ENCODE results near the gene CCDC87.
"Not testable (repeated sequence)": the region's sequence is repeated elsewhere in the genome, so short reads cannot be mapped to it uniquely, and the experiment has no call there.

CCDC87 gene

DNA sequence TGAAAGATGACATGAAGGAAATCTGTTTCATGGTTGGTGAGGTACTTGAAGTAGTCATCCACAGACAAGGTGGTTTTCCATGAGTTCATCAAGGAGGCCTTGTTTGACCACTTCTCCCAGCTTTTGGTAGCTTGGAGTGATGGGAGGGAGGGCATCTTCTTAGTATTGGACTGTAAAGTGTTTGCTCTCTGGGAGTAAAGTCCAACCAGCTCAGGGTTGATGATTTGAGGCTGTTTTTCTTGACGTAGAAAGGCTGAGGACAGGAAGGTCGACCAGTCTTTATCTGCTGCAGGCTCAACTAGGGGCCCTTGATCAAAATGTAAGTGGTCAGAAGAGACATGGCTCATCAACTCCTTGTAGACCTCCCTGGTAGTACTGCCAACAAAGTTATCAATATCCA, 1.7 kb downstream of the CCDC87 start:
- Histone ChIP-seq H3K36me3 (ENCODE audit: control insufficient read depth, low read depth, low read length) (no peaks in the 10 kb centered on the region), H3K27me3 (ENCODE audit: control insufficient read depth, insufficient read depth, low read length) (no peaks in the 10 kb centered on the region), H3K9me3 (ENCODE audit: control insufficient read depth, low read depth, low read length) (no peaks in the 10 kb centered on the region), H3K4me1 (ENCODE audit: control insufficient read depth, low read depth, low read length) (peaks cover 13% of the 10 kb centered on the region), H3K27ac (ENCODE audit: low read length) (no peak overlapping the region), H3K4me3 (ENCODE audit: low read length) (no peak overlapping the region), H3K9ac (ENCODE audit: low read length) (no peak overlapping the region)

DNA sequence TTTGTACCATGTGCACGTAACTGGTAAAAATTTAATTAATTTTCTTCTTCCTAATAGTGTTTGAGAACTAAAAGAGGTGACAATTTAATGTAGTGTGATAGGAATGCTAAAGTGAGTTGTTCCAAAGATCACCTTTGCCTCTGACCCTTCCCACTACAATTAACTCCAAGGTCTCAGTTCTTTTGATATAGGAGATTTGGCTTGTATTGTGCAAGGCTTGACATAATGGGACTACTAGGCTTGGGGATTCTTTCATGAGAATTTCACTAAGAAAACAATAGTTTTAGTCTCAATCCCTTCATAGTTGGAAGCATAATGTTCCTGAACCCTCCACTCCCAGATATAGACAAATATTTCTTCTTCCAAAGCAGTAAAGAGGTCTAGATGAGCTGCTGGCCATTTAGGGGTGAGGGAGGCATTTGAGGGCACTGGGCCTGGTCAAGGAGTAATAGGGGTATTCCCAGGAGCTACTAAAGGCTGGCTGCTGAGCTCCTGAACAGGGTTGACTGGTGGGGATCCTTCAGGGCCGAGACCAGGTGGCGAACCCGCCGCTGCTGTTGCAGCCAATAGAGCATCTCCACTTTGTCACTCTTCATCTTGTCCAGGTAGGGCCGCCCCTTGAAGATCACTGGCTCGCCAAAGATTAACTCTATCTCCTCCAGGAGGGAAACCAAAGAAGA, 2.7 kb downstream of the CCDC87 start:
- Histone ChIP-seq H3K36me3 (ENCODE audit: control insufficient read depth, low read depth, low read length) (no peaks in the 10 kb centered on the region), H3K4me1 (ENCODE audit: control insufficient read depth, low read depth, low read length) (peaks cover 13% of the 10 kb centered on the region), H3K9ac (ENCODE audit: low read length) (no peak overlapping the region), H3K27ac (ENCODE audit: low read length) (no peak overlapping the region), H3K4me3 (ENCODE audit: low read length) (no peak overlapping the region), H3K9me3 (ENCODE audit: control insufficient read depth, low read depth, low read length) (no peaks in the 10 kb centered on the region), H3K27me3 (ENCODE audit: control insufficient read depth, insufficient read depth, low read length) (no peaks in the 10 kb centered on the region)

DNA sequence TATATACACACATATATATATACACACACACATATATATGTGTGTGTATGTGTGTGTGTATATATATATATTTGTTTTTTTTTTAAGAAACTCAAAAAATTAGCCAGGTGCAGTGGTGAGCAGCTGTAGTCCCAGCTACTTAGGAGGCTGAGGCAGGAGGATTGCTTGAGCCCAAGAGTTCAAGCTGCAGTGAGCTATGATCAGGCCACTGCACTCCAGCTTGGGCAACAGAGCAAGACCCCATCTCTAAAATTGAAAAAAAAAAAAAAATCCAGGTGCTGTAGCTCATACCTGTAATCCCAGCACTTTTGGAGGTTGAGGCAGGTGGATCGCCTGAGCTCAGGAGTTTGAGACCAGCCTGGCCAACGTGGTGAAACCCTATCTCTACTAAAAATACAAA, 3.5 kb downstream of the CCDC87 start:
- not testable (repeated sequence) for H3K9me3 ChIP-seq (ENCODE audit: control insufficient read depth, low read depth, low read length); H3K27ac ChIP-seq (ENCODE audit: low read length); H3K9ac ChIP-seq (ENCODE audit: low read length); H3K36me3 ChIP-seq (ENCODE audit: control insufficient read depth, low read depth, low read length); H3K27me3 ChIP-seq (ENCODE audit: control insufficient read depth, insufficient read depth, low read length); H3K4me3 ChIP-seq (ENCODE audit: low read length)
- H3K4me1 ChIP-seq (ENCODE audit: control insufficient read depth, low read depth, low read length), result peaks cover 13% of the 10 kb centered on the region

DNA sequence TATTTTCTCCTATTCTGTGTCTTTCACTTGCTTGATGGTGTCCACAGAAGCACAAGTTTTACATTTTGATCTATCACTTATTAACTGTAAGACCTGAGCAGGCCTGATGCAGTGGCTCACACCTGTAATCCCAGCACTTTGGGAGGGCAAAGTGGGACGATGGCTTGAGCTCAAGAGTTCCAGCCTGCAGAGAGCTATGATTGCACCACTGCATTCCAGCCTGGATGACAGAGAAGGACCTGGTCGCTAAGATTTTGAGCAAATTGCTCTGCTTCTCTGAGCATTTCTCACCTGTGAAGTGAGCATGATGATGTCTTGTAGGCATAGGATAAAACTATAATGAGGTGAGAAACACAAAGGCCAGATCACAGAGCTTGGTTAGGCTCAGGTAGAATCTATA, 6.7 kb downstream of the CCDC87 start:
- Histone ChIP-seq H3K27me3 (ENCODE audit: control insufficient read depth, insufficient read depth, low read length) (no peaks in the 10 kb centered on the region), H3K4me3 (ENCODE audit: low read length) (no peak overlapping the region), H3K9ac (ENCODE audit: low read length) (no peak overlapping the region), H3K27ac (ENCODE audit: low read length) (no peak overlapping the region), H3K9me3 (ENCODE audit: control insufficient read depth, low read depth, low read length) (peaks cover 2% of the 10 kb centered on the region), H3K4me1 (ENCODE audit: control insufficient read depth, low read depth, low read length) (no peaks in the 10 kb centered on the region), H3K36me3 (ENCODE audit: control insufficient read depth, low read depth, low read length) (peaks cover 9% of the 10 kb centered on the region)

DNA sequence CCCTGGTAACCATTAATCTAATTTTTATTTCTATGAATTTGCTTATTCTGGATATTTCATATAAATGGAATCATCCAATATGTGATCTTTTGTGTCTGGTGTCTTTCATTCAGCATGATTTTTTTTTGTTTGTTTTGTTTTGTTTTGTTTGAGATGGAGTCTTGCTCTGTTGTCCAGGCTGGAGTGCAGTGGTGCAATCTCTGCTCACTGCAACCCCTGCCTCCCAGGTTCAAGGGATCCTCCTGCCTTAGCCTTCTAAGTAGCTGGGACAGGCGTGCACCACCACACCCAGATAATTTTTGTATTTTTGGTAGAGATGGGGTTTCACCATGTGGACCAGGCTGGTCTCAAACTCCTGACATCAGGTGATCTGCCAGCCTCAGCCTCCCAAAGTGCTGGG, 7.4 kb downstream of the CCDC87 start:
- not testable (repeated sequence) for H3K4me3 ChIP-seq (ENCODE audit: low read length); H3K9me3 ChIP-seq (ENCODE audit: control insufficient read depth, low read depth, low read length); H3K9ac ChIP-seq (ENCODE audit: low read length); H3K27me3 ChIP-seq (ENCODE audit: control insufficient read depth, insufficient read depth, low read length); H3K4me1 ChIP-seq (ENCODE audit: control insufficient read depth, low read depth, low read length); H3K27ac ChIP-seq (ENCODE audit: low read length)
- peaks cover 16% of the 10 kb centered on the region for H3K36me3 ChIP-seq (ENCODE audit: control insufficient read depth, low read depth, low read length)

DNA sequence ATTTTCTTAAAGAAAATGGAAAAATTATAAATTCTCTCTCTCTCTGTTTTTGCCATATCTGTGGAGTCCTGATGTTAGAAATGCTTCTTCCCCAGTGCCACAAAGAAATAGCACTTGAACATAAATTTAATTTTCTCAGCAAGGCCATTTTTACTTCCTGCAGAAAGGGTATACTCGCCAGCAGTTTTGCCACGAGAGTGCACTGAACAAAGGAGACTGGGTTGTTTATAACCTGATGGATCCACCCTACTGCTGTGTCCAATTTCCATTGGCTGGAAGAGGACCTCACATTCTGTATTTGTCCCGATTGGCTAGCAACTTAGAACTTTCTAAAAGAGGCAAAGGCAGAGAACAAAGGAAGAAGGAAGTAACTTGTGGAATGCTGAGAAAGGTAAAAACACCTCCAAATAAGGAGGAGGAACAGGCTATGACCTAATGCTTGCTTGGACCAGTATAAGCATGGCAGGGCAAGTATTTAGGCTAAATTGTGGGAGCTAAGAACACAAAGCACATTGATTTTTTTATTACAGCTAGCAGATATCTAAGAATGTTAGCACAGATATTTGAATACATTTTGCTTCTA, 10.2 kb downstream of the CCDC87 start:
- not testable (repeated sequence) for H3K9ac ChIP-seq (ENCODE audit: low read length); H3K27ac ChIP-seq (ENCODE audit: low read length); H3K4me3 ChIP-seq (ENCODE audit: low read length); H3K27me3 ChIP-seq (ENCODE audit: control insufficient read depth, insufficient read depth, low read length); H3K4me1 ChIP-seq (ENCODE audit: control insufficient read depth, low read depth, low read length); H3K9me3 ChIP-seq (ENCODE audit: control insufficient read depth, low read depth, low read length)
- H3K36me3 ChIP-seq (ENCODE audit: control insufficient read depth, low read depth, low read length), result peaks cover 39% of the 10 kb centered on the region

DNA sequence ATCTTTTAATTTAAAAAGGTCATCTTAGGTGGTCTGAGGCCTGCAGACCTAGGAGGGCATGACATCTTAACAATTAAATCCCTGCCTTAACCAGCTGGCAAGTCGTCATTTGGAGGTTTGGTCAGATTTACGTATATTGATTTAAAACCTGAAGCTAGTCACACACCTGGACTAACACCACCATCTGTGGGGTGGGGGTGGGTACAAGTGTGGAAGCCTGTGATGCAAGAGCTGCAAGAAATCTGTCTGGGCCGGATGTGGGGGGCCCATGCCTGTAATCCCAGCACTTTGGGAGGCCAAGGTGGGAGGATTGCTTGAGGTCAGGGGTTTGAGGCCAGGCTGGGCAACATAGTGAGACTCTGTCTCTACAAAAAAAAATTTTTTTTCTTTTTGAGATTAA, 11.6 kb downstream of the CCDC87 start:
- Histone ChIP-seq H3K9me3 (ENCODE audit: control insufficient read depth, low read depth, low read length) (peaks cover 5% of the 10 kb centered on the region), H3K27ac (ENCODE audit: low read length) (no peak overlapping the region), H3K9ac (ENCODE audit: low read length) (no peak overlapping the region), H3K4me1 (ENCODE audit: control insufficient read depth, low read depth, low read length) (no peaks in the 10 kb centered on the region), H3K36me3 (ENCODE audit: control insufficient read depth, low read depth, low read length) (peaks cover 42% of the 10 kb centered on the region), H3K4me3 (ENCODE audit: low read length) (no peak overlapping the region), H3K27me3 (ENCODE audit: control insufficient read depth, insufficient read depth, low read length) (no peaks in the 10 kb centered on the region)

DNA sequence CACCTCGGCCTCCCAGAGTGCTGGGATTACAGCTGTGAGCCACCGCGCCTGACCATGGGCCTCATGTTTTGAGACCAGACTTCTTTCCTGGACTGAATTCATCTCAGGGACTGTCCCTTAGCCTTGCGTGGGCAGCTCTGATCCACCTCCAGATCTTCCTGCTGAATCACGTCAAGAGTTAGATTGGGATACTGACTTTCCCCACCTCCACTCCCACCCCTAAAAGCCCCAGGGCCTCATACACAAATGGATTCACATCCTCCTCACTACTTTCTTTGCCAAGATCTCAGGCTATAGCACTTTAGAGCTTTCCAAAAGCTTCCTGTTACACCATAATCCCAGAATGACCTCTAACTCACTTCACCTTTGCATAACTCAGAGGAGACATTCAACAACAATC, 12.1 kb downstream of the CCDC87 start:
- H3K9me3 ChIP-seq (ENCODE audit: control insufficient read depth, low read depth, low read length), result peaks cover 5% of the 10 kb centered on the region
- H3K27me3 ChIP-seq (ENCODE audit: control insufficient read depth, insufficient read depth, low read length), result no peaks in the 10 kb centered on the region
- no peaks in the 10 kb centered on the region for H3K4me1 ChIP-seq (ENCODE audit: control insufficient read depth, low read depth, low read length)
- no peak overlapping the region for H3K9ac ChIP-seq (ENCODE audit: low read length)
- H3K36me3 ChIP-seq (ENCODE audit: control insufficient read depth, low read depth, low read length), result peaks cover 42% of the 10 kb centered on the region
- no peak overlapping the region for H3K4me3 ChIP-seq (ENCODE audit: low read length)
- no peak overlapping the region for H3K27ac ChIP-seq (ENCODE audit: low read length)

DNA sequence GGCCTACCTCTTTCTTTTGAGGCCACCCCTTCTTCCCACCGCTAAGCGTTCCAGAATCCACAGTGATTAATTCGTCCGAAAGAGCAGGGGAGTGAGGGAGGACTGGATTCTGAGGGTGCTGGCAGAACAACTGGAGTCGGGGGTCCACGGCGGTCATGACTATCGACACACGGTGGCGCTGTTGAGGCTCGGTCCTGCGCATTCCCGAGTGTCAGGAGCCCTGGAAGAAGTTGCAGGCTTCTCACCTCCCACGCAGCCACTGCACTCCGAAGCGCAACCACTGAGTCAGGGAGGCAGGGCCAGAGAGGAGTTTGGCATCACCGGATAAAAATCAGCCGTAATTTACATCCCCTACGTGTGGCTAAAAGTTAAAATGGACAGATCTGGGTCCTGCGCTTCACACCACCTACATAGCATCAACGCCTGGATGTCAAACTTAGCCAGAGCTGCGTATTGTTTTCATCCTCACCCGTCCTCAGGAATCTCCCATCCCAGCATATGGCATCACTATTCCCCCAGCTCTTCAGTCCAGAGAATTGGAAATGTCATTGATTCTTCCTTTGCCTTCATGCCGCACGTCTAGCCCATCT, 13.8 kb downstream of the CCDC87 start:
- Histone ChIP-seq H3K9ac (ENCODE audit: low read length) (no peak overlapping the region), H3K27me3 (ENCODE audit: control insufficient read depth, insufficient read depth, low read length) (no peaks in the 10 kb centered on the region), H3K27ac (ENCODE audit: low read length) (no peak overlapping the region), H3K9me3 (ENCODE audit: control insufficient read depth, low read depth, low read length) (peaks cover 5% of the 10 kb centered on the region), H3K4me1 (ENCODE audit: control insufficient read depth, low read depth, low read length) (no peaks in the 10 kb centered on the region), H3K36me3 (ENCODE audit: control insufficient read depth, low read depth, low read length) (peaks cover 42% of the 10 kb centered on the region), H3K4me3 (ENCODE audit: low read length) (no peak overlapping the region)

DNA sequence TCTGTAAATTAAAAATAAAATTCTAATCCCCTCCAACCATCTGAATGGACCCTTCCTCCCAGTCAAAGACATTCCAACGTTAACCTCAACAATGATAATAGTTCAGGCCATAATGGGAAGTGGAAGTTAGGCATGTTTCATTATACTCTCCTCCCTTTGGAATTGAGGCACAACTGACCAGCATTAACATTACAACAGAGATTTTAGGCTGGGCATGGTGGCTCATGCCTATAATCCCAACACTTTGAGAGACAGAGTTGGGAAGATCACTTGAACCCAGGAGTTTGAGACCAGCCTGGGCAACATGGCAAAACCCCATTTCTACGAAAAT, 22.0 kb downstream of the CCDC87 start:
- Histone ChIP-seq H3K9me3 (ENCODE audit: control insufficient read depth, low read depth, low read length) (no peaks in the 10 kb centered on the region), H3K4me3 (ENCODE audit: low read length) (peak overlapping the region; percentile 21), H3K36me3 (ENCODE audit: control insufficient read depth, low read depth, low read length) (no peaks in the 10 kb centered on the region), H3K27me3 (ENCODE audit: control insufficient read depth, insufficient read depth, low read length) (no peaks in the 10 kb centered on the region), H3K4me1 (ENCODE audit: control insufficient read depth, low read depth, low read length) (peaks cover 25% of the 10 kb centered on the region), H3K27ac (ENCODE audit: low read length) (peak overlapping the region; percentile 50), H3K9ac (ENCODE audit: low read length) (no peak overlapping the region)

DNA sequence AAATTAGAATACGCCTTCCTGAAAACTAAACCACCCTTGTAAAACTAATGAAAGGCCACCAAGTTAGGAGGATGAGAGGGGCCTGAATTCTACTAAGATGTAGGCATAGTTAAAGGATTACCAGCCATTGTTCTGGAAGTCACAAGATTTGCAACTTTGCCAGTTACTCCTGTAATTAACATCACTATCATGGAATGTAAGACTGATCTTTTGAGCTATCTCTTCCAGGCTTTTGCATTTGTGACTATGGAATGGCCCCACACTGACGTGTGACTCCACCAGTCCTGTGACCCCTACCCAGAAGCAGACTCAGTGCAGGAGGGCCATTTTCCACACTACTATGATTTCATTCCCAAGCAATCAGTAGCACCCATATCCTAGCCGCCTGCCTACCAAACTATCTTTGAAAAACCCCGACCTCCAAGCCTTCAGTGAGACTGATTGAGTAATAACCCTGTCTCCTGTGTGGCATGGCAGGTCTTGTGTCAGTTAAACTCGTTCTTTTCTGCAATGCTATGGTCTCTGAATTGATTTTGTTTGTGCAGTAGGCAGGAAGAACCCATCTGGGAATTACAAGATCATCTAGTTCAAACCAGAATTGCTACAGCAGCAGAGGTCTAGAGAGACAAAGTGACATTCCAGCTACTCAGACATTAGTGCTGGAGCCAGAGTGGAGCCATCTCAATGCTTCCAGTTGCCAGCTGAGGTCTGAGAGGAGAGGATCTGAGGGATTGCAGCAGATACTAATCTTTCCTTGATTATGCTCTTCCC, 22.6 kb downstream of the CCDC87 start:
- Histone ChIP-seq H3K27me3 (ENCODE audit: control insufficient read depth, insufficient read depth, low read length) (no peaks in the 10 kb centered on the region), H3K36me3 (ENCODE audit: control insufficient read depth, low read depth, low read length) (no peaks in the 10 kb centered on the region), H3K4me1 (ENCODE audit: control insufficient read depth, low read depth, low read length) (peaks cover 25% of the 10 kb centered on the region), H3K27ac (ENCODE audit: low read length) (peak overlapping the region; percentile 50), H3K9ac (ENCODE audit: low read length) (no peak overlapping the region), H3K9me3 (ENCODE audit: control insufficient read depth, low read depth, low read length) (no peaks in the 10 kb centered on the region), H3K4me3 (ENCODE audit: low read length) (peak overlapping the region; percentile 4)

Measured in iPS-18a (cell line).